H1 (cell line): ENCODE results near the gene GRK7. TPM values are rescaled to one million over a fixed set of nuclear protein-coding genes. Genes with fewer than 3 reads are reported as not detected.

Experiments
- CTCF ChIA-PET: fragments of 300-600 bp; sonication (Branson Sonifier 250); formaldehyde crosslinking; loops from one replicate; lab custom pipeline; 2021; ENCODE audit not compliant: partially characterized antibody; lab: Charles Lee
- POLR2A ChIA-PET: fragments of 300-600 bp; sonication (Branson Sonifier 250); formaldehyde crosslinking; loops from one replicate; lab custom pipeline; 2021; ENCODE audit warnings: inconsistent platforms; ENCODE audit not compliant: partially characterized antibody; lab: Charles Lee
- DNase-seq, 2 experiments: peaks; one replicate each; pipeline versions ENCODE4 v3.0.0 to v3.0.0-alpha.2; 2010 to 2022; ENCODE audit warnings: low spot score in 2 of 2, low read depth in 1 of 2, mixed read lengths in 1 of 2
- FAIRE-seq: peaks from 2 replicates; lab custom pipeline; 2011; peaks lifted over from hg19 to GRCh38; lab: Jason Lieb, UNC
- H2AFZ ChIP-seq: 2 replicates; pipeline ENCODE4 v1.8.1; 2012; ENCODE audit warnings: low read length, inconsistent platforms
- H2AK5ac ChIP-seq: 2 replicates; pipeline ENCODE4 v1.6.1; 2013; ENCODE audit warnings: low read depth, low read length
- H2BK120ac ChIP-seq: replicated peaks from 2 replicates; pipeline ENCODE3; 2013; ENCODE audit warnings: low read depth, low read length, inconsistent platforms
- H2BK12ac ChIP-seq: 2 replicates; pipeline ENCODE4 v1.6.1; 2013; ENCODE audit warnings: low read depth, low read length
- H2BK15ac ChIP-seq: 2 replicates; pipeline ENCODE4 v1.6.1; 2013; ENCODE audit warnings: low read length
- H2BK20ac ChIP-seq: 2 replicates; pipeline ENCODE4 v1.6.1; 2013; ENCODE audit warnings: low read length
- H2BK5ac ChIP-seq: 2 replicates; pipeline ENCODE4 v1.6.1; 2013; ENCODE audit warnings: low read depth, low read length
- H3K14ac ChIP-seq: 2 replicates; pipeline ENCODE4 v1.6.1; 2013; ENCODE audit warnings: inconsistent platforms; ENCODE audit not compliant: insufficient read length
- H3K18ac ChIP-seq: 2 replicates; pipeline ENCODE4 v1.6.1; 2013; ENCODE audit warnings: low read length; ENCODE audit errors: extremely low read depth
- H3K23ac ChIP-seq: 2 replicates; pipeline ENCODE4 v1.6.1; 2013; ENCODE audit warnings: inconsistent platforms; ENCODE audit not compliant: insufficient read length
- H3K23me2 ChIP-seq: 2 replicates; pipeline ENCODE4 v1.6.1; 2013; ENCODE audit warnings: low read depth, low read length
- H3K27ac ChIP-seq: 2 replicates; pipeline ENCODE4 v1.6.1; 2011; ENCODE audit warnings: low read depth, low read length, inconsistent platforms
- H3K27me3 ChIP-seq, 4 experiments: replicated peaks in 1 of 4; 1 replicate in 1 of 4; 2 replicates in 3 of 4; pipeline versions ENCODE4 v1.6.1 to v1.8.1; 2011 to 2013; ENCODE audit warnings: low read length in 3 of 4, mild to moderate bottlenecking in 3 of 4, inconsistent platforms in 2 of 4, mixed read lengths in 2 of 4, moderate library complexity in 1 of 4; ENCODE audit not compliant: control insufficient read depth in 3 of 4, insufficient read depth in 3 of 4; ENCODE audit errors: extremely low read depth in 1 of 4
- H3K36me3 ChIP-seq, 4 experiments: 2 replicates each; pipeline versions ENCODE4 v1.6.1 to v1.8.1; 2011 to 2013; ENCODE audit warnings: mild to moderate bottlenecking in 4 of 4, low read length in 3 of 4, moderate library complexity in 2 of 4, control low read depth in 1 of 4, inconsistent platforms in 1 of 4; ENCODE audit not compliant: insufficient read depth in 4 of 4, control insufficient read depth in 2 of 4
- H3K4ac ChIP-seq: replicated peaks from 2 replicates; pipeline ENCODE3; 2013; ENCODE audit warnings: low read length, low read depth, mixed read lengths, inconsistent platforms; ENCODE audit not compliant: insufficient read length
- H3K4me1 ChIP-seq, 4 experiments: replicated peaks in 1 of 4; 1 replicate in 1 of 4; 2 replicates in 3 of 4; pipeline versions ENCODE4 v1.6.1 to v1.8.1; 2011 to 2013; ENCODE audit warnings: low read length in 3 of 4, inconsistent platforms in 2 of 4, mixed read lengths in 1 of 4; ENCODE audit not compliant: insufficient read depth in 4 of 4, control insufficient read depth in 3 of 4
- H3K4me2 ChIP-seq, 2 experiments: 2 replicates each; pipeline versions ENCODE4 v1.6.1 to v1.8.1; 2011 to 2013; ENCODE audit warnings: low read depth in 2 of 2, low read length in 2 of 2, control low read depth in 1 of 2, inconsistent platforms in 1 of 2, mild to moderate bottlenecking in 1 of 2; ENCODE audit not compliant: insufficient read depth in 1 of 2
- H3K4me3 ChIP-seq, 4 experiments: fragments of 200-600, 300-600 bp in 1 of 4; sonication (generic), shearing (Covaris generic), sonication (Bioruptor Twin) in 1 of 4; 2 replicates each; pipeline versions ENCODE4 v1.5.1 to v1.8.1; 2011 to 2016; ENCODE audit warnings: low read length in 4 of 4, low read depth in 3 of 4, control low read depth in 2 of 4, inconsistent platforms in 2 of 4, mild to moderate bottlenecking in 2 of 4, mixed read lengths in 1 of 4, moderate library complexity in 1 of 4; ENCODE audit not compliant: insufficient read depth in 2 of 4; ENCODE audit errors: extremely low read depth in 1 of 4
- H3K56ac ChIP-seq: replicated peaks from 2 replicates; pipeline ENCODE3; 2013; ENCODE audit warnings: low read depth, mild to moderate bottlenecking, mixed read lengths, low read length, inconsistent platforms; ENCODE audit not compliant: insufficient read length
- H3K79me1 ChIP-seq: 2 replicates; pipeline ENCODE4 v1.6.1; 2013; ENCODE audit warnings: low read depth, low read length, control low read depth
- H3K79me2 ChIP-seq, 2 experiments: 2 replicates each; pipeline versions ENCODE4 v1.6.1 to v1.8.1; 2012 to 2013; ENCODE audit warnings: low read length in 2 of 2, mild to moderate bottlenecking in 2 of 2, inconsistent platforms in 1 of 2; ENCODE audit not compliant: insufficient read depth in 2 of 2, control insufficient read depth in 1 of 2
- H3K9ac ChIP-seq, 4 experiments: replicated peaks in 1 of 4; 1 replicate in 1 of 4; 2 replicates in 3 of 4; pipeline versions ENCODE4 v1.6.1 to v1.8.1; 2011 to 2013; ENCODE audit warnings: low read depth in 3 of 4, low read length in 3 of 4, control low read depth in 2 of 4, mild to moderate bottlenecking in 2 of 4, moderate library complexity in 2 of 4, inconsistent platforms in 1 of 4; ENCODE audit errors: extremely low read depth in 1 of 4
- H3K9me3 ChIP-seq, 2 experiments: 2 replicates each; pipeline versions ENCODE4 v1.6.1 to v1.8.1; 2012 to 2013; ENCODE audit warnings: mild to moderate bottlenecking in 2 of 2, moderate library complexity in 2 of 2, control low read depth in 1 of 2, inconsistent platforms in 1 of 2, low read depth in 1 of 2, low read length in 1 of 2, mixed read lengths in 1 of 2; ENCODE audit not compliant: insufficient read depth in 2 of 2
- H4K20me1 ChIP-seq, 2 experiments: replicated peaks in 1 of 2; 2 replicates each; pipeline versions ENCODE3 to v1.8.1; 2011 to 2013; ENCODE audit warnings: inconsistent platforms in 2 of 2, low read length in 2 of 2, mild to moderate bottlenecking in 1 of 2; ENCODE audit not compliant: insufficient read depth in 2 of 2, control insufficient read depth in 1 of 2
- H4K5ac ChIP-seq: 2 replicates; pipeline ENCODE4 v1.6.1; 2013; ENCODE audit warnings: low read length, low read depth, mixed read lengths, inconsistent platforms; ENCODE audit not compliant: insufficient read length
- H4K8ac ChIP-seq: 2 replicates; pipeline ENCODE4 v1.8.0; 2013; ENCODE audit warnings: mild to moderate bottlenecking, moderate library complexity, low read length, inconsistent platforms; ENCODE audit not compliant: insufficient read depth; ENCODE audit errors: extremely low read depth
- H4K91ac ChIP-seq: replicated peaks from 2 replicates; pipeline ENCODE3; 2013; ENCODE audit warnings: low read length, mixed read lengths, inconsistent platforms; ENCODE audit not compliant: insufficient read length
- JUND ChIP-seq: IDR thresholded peaks from 2 replicates; pipeline ENCODE4 v1.6.1; 2011; ENCODE audit warnings: mild to moderate bottlenecking, improper control_type of control experiment, low read length
- POLR2A ChIP-seq, 2 experiments: IDR thresholded peaks; 1 replicate in 1 of 2; 2 replicates in 1 of 2; pipeline ENCODE4 v1.6.1; 2011; ENCODE audit warnings: low read depth in 2 of 2, low read length in 2 of 2, mild to moderate bottlenecking in 2 of 2; ENCODE audit errors: control extremely low read depth in 1 of 2
- POLR2AphosphoS5 ChIP-seq: IDR thresholded peaks from 2 replicates; pipeline ENCODE4 v1.6.1; 2011; ENCODE audit warnings: low read depth, low read length
- SIRT6 ChIP-seq: IDR thresholded peaks from one replicate; pipeline ENCODE4 v1.7.1; 2012; ENCODE audit warnings: low read length, inconsistent platforms
- SIX5 ChIP-seq: IDR thresholded peaks from 2 replicates; pipeline ENCODE4 v1.6.1; 2011; ENCODE audit warnings: mild to moderate bottlenecking, low read depth, low read length
- SP1 ChIP-seq: IDR thresholded peaks from 2 replicates; pipeline ENCODE4 v1.6.1; 2011; ENCODE audit warnings: low read depth, low read length
- WGBS, 2 experiments: shearing (Covaris generic) in 1 of 2; methylation state at CpG; one replicate each; pipeline versions ENCODE4 v1.1.6 to v1.1.7; 2013 to 2015; ENCODE audit warnings: low lambda C conversion rate in 2 of 2, mixed read lengths in 2 of 2, inconsistent platforms in 1 of 2, low coverage in 1 of 2, missing lambda C conversion rate in 1 of 2; ENCODE audit not compliant: insufficient replicate concordance in 2 of 2, insufficient coverage in 1 of 2, insufficient read length in 1 of 2; ENCODE audit errors: extremely low coverage in 1 of 2, missing lambda C conversion rate in 1 of 2; 5-methylcytosine and 5-hydroxymethylcytosine counted together
- polyA plus RNA-seq, 7 experiments: library from polyadenylated mRNA; depleted of rRNA in 3 of 7; stranded (reverse) in 5 of 7; unstranded in 2 of 7; fragments of >200 nt in 5 of 7; fragments of 200-250 nt in 2 of 7; gene quantifications; 1 replicate in 5 of 7; 2 replicates in 1 of 7; 4 replicates in 1 of 7; pipeline versions ENCODE4 v1.2.1 to v1.2.3, GENCODE V29; 2011 to 2013; ENCODE audit warnings: missing spikeins in 2 of 7, mixed read lengths in 2 of 7
- total RNA-seq: library from RNA; stranded (reverse); fragmentation: NEBNext Ultra II Directional; extraction: Animal tissue kit (Norgen Biotek cat#: 25700); gene quantifications from 2 replicates; pipeline ENCODE4 v1.2.1, GENCODE V29; 2021

The GRK7 gene
- total and polyA plus RNA-seq, 2 of the 8 experiments (the other 6 are each of a cell fraction or from before 2014, with no cell fraction given): not detected

- Histone ChIP-seq H2BK12ac (no peak overlapping the region), H4K20me1 (peaks cover 0 to 2% of the 10 kb centered on the region in 2 experiments), H3K79me1 (no peaks in the 10 kb centered on the region), H2BK20ac (no peak overlapping the region), H3K27ac (no peak overlapping the region), H3K9ac (no peak overlapping the region), H3K23ac (no peak overlapping the region), H2AK5ac (no peak overlapping the region), H3K23me2 (0 out of 2 replicates have a peak, but pooled peaks cover 2% of the 10 kb centered on the region), H3K36me3 (no peaks in the 10 kb centered on the region), H2BK15ac (no peak overlapping the region), H3K18ac (no peak overlapping the region), H3K27me3 (no peaks in the 10 kb centered on the region), H3K79me2 (no peaks in the 10 kb centered on the region), H3K9me3 (no peaks in the 10 kb centered on the region), H4K91ac (no peak overlapping the region), H2BK120ac (no peak overlapping the region), H3K4ac (no peak overlapping the region), H2BK5ac (no peak overlapping the region), H2AFZ (no peak overlapping the region), H3K4me1 (no peaks in the 10 kb centered on the region), H3K4me3 (no peak overlapping the region), H4K8ac (no peak overlapping the region), H3K56ac (no peak overlapping the region), H3K14ac (no peak overlapping the region), H3K4me2 (no peak overlapping the region), H4K5ac (no peak overlapping the region)
- no peak for DNase-seq
- TF ChIP-seq SIX5: no peak
- no peak for TF ChIP-seq POLR2AphosphoS5
- no peak for TF ChIP-seq SIRT6
- no peak for TF ChIP-seq JUND
- TF ChIP-seq SP1: no peak
- TF ChIP-seq POLR2A (IDR thresholded peaks at IDR 0.05; ENCODE audit: control extremely low read depth in 1 of 2, low read depth in 2 of 2, low read length in 2 of 2): no peak
- FAIRE-seq: no peak
- ChIA-PET POLR2A (interaction anchor here (1.3 to 1.6 kb wide), 2 partner anchors 16 to 27 kb away, joined by 3 to 4 read pairs; no protein-coding TSS in a partner anchor), CTCF (interaction anchor here (0.9 to 1.7 kb wide), 6 partner anchors 9 to 48 kb away, joined by 3 to 5 read pairs (median 3); partner anchors contain the start of gene RNF7)
- 87% methylated on average over 6 of the region's 6 CpGs; no CpG with 5 or more reads in 1 of the 2 experiments for WGBS, 2 experiments
Observed at GRCh38 chr3:141769221-141769894, 6.2 kb downstream of the GRK7 start.
